Globus pallidus (tissue), 1 donor: ENCODE data around the gene PCSK1N.
"Not testable (repeated sequence)": the region's sequence is repeated elsewhere in the genome, so short reads cannot be mapped to it uniquely, and the experiment has no call there.

Experiments
- DNase-seq: peaks from one replicate; pipeline ENCODE4 v3.0.0-alpha.2; 2015; ENCODE audit warnings: low spot score

Gene PCSK1N

GRCh38 chrX:48823053-48823452, 12.4 kb downstream of the PCSK1N start:
- DNase-seq, result no peak

GRCh38 chrX:48819394-48819793, 16.0 kb downstream of the PCSK1N start:
- DNase-seq, result not testable (repeated sequence)

GRCh38 chrX:48818866-48819265, 16.5 kb downstream of the PCSK1N start:
- no peak for DNase-seq

GRCh38 chrX:48818098-48818497, 17.3 kb downstream of the PCSK1N start:
- DNase-seq, result no peak

GRCh38 chrX:48816014-48816810, 19.2 kb downstream of the PCSK1N start:
- no peak for DNase-seq

- no peak for DNase-seq
Measured at GRCh38 chrX:48815266-48815665, 20.1 kb downstream of the PCSK1N start.

- no peak for DNase-seq
Measured at GRCh38 chrX:48814722-48815121, 20.7 kb downstream of the PCSK1N start.

GRCh38 chrX:48813644-48814043, 21.8 kb downstream of the PCSK1N start:
- peak; percentile 19 for DNase-seq

GRCh38 chrX:48806081-48806480, 29.3 kb downstream of the PCSK1N start:
- DNase-seq, result no peak

- DNase-seq, result no peak
Measured at GRCh38 chrX:48802905-48803200, 32.6 kb downstream of the PCSK1N start.

- no peak for DNase-seq
Measured at GRCh38 chrX:48802089-48802904, 33.1 kb downstream of the PCSK1N start.

GRCh38 chrX:48801280-48802088, 33.9 kb downstream of the PCSK1N start, which contains the start of gene HDAC6:
HDAC6 (plus strand) TSS chrX:48802067; CDS start chrX:48802693, 626 bp downstream.
- peak; percentile 98 for DNase-seq

GRCh38 chrX:48800574-48801279, 34.7 kb downstream of the PCSK1N start:
- DNase-seq, result peak; percentile 1

GRCh38 chrX:48798318-48798717, 37.1 kb downstream of the PCSK1N start:
- no peak for DNase-seq

- no peak for DNase-seq
Measured at GRCh38 chrX:48794911-48795515, 40.4 kb downstream of the PCSK1N start.

GRCh38 chrX:48794340-48794910, 41.0 kb downstream of the PCSK1N start:
- DNase-seq, result no peak

- no peak for DNase-seq
Measured at GRCh38 chrX:48793935-48794334, 41.5 kb downstream of the PCSK1N start.

GRCh38 chrX:48792219-48792618, 43.2 kb downstream of the PCSK1N start:
- no peak for DNase-seq

GRCh38 chrX:48791063-48791820, 44.2 kb downstream of the PCSK1N start:
- DNase-seq, result no peak

- DNase-seq, result no peak
Measured at GRCh38 chrX:48790477-48790876, 44.9 kb downstream of the PCSK1N start.
